ENCODE measurements around the gene DIPK1A.

DIPK1A gene

DNA sequence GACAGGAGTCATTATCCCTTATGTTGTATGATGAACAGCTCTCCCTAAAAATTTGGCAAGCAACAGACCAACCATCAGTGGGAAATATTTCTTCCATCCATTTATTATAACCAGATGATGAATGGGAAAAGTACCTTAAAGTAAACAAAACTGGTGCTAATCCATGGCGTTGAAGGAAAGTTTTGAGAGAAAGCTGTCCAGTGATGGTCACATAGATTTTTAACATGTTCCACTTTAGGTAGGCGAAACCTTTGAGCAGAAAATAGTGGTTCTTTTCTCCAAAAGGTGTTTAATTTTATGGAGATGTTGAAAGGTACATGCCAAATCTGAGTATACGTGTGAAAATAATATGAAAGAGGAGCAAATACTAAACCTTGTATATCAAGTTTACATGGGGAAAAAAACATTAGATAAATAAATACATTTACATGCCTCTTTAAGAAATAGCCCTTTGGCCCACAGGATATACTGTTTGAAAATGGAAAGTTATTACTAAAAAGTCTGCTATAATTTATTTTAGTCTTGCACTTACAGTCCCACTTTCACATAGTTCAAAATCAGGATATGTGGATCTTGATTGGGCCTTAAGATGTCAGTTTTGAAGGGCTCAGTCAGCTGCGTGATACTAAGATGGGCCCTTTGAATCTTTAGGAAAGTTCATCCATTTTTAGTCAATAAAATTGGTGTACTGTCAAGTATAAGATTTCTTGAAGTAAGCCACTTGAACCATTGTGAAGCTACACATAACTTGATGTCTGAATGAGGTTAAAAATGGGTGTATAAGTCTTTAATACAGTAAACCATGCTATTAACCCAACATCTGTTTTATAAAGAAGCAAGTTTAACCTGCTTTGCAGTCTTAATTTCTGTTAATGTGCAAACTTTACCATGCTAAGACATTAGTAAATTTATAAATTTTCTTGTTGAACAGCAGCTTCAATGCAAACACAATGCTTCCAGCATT is 118.9 kb downstream of the DIPK1A start:
- no peak for DNase-seq (ENCODE audit: low read depth in 2 of 2)

GRCh38 chr1:92840600-92840999 is 120.7 kb downstream of the DIPK1A start:
- no peak for DNase-seq (ENCODE audit: low read depth in 2 of 2)

GRCh38 chr1:92839442-92839841 is 121.8 kb downstream of the DIPK1A start:
- DNase-seq (ENCODE audit: low read depth in 2 of 2): no peak

DNA sequence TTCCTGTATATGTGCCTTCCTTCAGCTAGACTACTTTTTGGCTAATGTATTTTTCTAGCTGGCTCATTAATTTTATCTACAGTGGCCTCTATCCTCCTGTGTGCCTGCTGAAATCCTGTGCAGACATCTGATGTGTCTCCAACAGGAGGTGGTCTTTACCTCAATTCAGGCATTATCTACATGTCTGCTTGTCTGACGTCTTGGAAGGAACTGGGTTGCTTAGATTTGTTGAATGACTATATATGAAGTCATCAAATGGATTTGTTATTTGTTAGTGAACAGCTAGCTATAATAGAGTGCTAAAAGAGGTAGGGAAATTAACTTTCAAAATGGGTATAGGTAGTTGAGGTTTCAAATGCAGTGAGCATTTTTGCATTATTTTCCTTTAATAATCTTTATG is 122.7 kb downstream of the DIPK1A start:
- no peak for DNase-seq (ENCODE audit: low read depth in 2 of 2)

- no peak for DNase-seq (ENCODE audit: low read depth in 2 of 2)
Measured at GRCh38 chr1:92837062-92837461, 124.2 kb downstream of the DIPK1A start.

DNA sequence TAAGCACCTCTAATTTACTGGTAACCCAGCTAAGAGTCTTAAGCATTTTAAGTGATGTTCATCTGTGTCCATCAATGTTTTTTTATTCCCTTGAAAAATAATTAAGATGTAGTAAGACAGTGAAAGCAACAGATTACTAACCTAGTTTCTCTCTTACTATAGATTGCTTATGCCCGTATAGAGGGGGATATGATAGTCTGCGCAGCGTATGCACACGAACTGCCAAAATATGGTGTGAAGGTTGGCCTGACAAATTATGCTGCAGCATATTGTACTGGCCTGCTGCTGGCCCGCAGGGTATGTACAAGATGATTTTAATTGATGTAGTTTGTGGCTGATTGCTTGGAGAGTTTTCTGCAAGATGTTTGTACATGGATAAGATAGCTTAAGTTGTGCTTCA is 126.6 kb downstream of the DIPK1A start:
- no peak for DNase-seq (ENCODE audit: low read depth in 2 of 2)

DNA sequence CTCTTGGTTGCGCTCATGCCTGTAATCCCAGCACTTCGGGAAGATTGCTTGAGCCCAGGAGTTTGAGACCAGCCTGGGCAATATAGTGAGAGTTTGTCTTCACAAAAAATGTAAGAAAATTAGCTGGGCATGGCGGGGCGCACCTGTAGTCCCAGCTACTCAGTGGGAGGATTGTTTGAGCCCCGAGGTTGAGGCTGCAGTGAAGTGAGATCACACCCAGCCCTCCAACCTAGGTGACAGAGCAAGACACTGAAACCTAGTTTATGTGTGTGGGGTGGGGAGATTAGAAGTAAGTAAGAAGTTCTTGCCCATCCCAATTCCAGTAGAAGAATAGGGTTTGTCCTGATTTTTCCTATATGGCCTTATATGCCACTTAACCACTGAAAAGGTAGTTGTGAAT is 127.4 kb downstream of the DIPK1A start:
- no peak for DNase-seq (ENCODE audit: low read depth in 2 of 2)

DNA sequence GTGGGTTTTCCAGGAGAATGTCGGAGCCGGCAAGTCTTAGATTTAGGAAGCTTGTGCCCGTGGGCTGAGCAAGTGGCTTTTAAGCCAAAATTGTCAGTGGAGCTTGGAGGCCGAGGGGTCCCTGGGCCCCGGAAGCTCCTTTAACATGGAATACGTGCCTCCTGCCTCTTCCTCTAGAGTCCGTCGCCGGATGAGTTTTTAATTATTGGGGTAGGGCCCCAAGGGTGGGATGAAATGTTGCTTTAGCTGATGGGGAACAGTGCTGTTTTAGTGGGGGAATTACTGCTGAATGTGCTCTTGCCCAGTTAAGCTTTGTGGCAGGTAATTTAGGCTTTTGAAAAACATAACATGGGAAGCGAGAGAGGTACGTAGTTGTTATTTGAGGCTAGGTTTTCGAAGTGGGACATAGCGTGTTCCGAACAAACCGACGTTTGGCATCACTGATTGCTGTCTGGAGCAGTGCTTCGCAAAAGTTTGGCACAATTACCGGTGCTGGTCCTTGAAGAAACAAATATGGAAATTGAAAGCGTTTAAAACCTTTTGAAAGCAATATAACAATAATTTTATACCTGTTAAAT is 128.6 kb downstream of the DIPK1A start:
- DNase-seq (ENCODE audit: low read depth in 2 of 2): no peak

GRCh38 chr1:92831762-92832536 is 129.3 kb downstream of the DIPK1A start, which contains the start of gene RPL5:
RPL5 (plus strand) TSS chr1:92832040; CDS start chr1:92832115, 75 bp downstream.
- peak; percentile 96 to 97 for DNase-seq (ENCODE audit: low read depth in 2 of 2)

DNA sequence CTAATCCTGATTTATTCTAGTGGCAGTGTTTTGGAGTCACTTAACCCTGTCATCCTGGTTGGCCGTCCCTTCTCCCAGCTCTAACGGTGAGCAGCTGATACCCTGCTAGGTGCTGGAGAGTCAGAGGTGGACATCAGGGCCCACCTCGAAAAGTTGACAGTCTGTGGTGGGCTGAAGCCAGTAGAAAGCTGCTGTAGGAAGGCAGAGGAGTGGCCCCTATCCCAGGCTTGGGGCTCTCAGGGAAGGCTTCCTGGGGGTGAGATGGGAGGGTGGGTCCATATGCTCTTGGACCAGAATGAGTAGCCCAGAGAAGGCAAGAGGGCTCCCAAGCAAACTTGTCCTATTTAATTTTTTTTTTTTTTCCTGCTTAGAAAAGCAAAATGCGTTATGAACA is 129.9 kb downstream of the DIPK1A start:
- DNase-seq (ENCODE audit: low read depth in 2 of 2): no peak

- no peak for DNase-seq (ENCODE audit: low read depth in 2 of 2)
Measured at GRCh38 chr1:92826792-92827191, 134.5 kb downstream of the DIPK1A start.

GRCh38 chr1:92822879-92823278 is 138.4 kb downstream of the DIPK1A start:
- DNase-seq (ENCODE audit: low read depth in 2 of 2): no peak

- DNase-seq (ENCODE audit: low read depth in 2 of 2): no peak
Measured at GRCh38 chr1:92820551-92820950, 140.7 kb downstream of the DIPK1A start.

- DNase-seq (ENCODE audit: low read depth in 2 of 2): no peak
Measured at GRCh38 chr1:92820024-92820423, 141.2 kb downstream of the DIPK1A start.

DNA sequence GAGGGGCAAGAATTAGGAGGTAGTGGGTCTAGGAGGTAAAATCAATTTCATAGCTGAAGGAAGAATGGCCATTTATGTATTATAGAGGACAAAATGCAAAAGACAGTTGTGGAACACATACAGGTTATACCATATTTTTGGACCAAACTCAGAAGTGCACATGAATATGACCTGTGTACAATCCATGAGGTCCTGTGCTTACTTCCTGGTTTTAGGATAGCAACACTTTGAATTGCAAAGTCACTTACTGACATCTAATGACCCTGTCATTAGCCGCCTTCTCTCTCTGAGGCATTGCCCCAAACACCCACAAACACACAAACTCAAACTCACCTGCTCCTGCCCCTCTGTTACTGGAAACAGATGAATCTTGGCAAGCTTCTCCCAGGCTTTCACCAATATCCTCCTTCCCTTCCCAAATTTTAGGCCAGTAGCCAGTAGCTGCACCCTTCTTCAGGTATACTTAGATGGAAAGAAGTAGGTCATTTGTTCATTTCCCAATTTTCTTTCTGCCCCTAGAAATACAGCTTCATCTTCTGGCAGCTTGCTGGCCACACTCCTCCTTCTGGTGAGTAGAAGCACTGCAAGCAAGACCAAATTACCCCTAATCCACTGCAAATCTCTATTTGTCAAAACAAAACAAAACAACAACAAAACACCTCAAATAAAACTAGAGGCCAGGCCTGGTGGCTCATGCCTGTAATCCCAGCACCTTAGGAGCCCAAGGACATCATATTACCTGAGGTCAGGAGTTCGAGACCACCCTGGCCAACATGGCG is 143.1 kb downstream of the DIPK1A start:
- no peak for DNase-seq (ENCODE audit: low read depth in 2 of 2)

DNA sequence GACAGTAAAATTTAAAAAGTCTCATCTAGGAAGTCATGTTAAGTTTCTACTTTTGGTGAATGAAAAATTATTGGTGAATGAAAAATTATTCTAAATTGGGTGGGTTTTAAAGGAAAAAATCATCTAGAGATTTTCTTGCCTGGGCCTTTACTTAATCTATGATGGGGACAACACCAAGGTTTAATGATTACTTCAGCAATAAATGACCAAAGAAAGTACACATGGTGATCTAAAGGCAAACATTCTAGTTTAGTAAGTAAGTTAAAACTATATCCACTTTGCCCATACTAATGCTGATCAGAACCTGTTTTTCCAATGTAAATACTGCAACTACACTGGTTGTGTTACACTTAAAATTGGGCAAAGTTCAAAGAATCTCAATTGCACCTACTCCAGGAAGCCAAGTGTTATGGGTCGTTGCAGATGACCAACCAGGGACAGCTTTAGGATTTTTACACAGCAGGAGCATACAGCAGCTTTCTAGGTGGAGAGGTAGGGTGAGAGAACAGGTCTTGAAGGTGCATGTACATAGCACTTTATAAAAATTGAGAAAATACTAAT is 144.0 kb downstream of the DIPK1A start:
- no peak for DNase-seq (ENCODE audit: low read depth in 2 of 2)

GRCh38 chr1:92816732-92817131 is 144.5 kb downstream of the DIPK1A start:
- no peak for DNase-seq (ENCODE audit: low read depth in 2 of 2)

DNA sequence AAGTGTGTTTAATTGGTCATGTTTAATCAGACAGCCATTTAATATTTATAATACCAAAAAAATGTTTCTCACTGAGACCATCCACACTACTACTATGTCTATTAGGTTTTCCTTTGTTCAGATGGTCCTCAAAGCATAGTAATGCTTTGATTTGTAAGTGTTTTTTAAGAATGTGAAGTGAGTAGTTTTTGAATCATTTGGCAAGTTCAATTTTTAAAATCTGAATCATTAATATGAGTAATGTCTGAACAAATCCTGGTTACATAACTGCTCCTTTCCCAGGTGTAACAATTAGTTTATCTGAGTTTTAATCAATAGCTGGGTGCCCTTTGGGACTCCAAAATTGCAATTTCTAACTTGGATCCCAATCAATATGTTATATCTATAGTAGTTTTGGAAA is 152.9 kb downstream of the DIPK1A start:
- DNase-seq (ENCODE audit: low read depth in 2 of 2): no peak

DNA sequence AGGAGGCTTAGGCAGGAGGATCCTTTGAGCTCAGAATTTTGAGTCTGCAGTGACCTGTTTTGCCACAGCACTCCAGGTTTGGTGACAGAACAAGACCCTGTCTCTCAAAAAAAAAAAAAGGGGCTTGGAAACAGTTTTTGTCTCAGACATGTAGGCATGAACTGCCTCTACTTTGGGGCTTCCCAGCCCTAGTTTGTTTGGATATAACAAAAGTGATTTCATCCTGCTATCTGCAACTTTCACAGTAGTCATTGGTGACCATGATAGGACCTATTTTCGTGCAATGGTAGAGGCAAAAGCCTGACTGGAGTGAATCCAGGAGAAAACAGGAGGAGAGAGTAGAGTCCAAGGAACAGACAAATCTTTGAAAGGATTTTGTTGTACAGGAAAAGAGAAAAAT is 156.0 kb downstream of the DIPK1A start:
- no peak for DNase-seq (ENCODE audit: low read depth in 2 of 2)

DNA sequence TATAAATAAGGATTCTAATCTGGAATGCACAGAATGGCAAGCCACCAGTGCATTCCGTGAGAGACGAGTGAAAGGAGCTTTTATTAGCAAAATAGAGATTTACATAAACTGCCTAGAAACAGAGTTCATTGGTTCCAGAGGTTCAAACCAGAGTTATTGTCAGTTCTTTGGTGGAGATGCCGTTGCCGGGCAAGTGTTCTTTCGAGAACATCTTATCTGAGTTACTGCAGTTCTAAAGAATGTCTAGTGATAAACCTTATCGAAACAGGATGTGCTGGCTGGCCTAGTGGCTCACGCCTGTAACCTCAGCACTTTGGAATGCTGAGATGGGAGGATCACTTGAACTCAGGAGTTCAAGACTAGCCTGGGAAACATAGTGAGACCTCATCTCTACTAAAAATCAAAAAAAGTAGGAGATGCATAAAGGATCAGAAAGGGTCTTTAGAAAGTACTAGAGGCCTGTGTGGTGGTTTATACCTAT is 156.5 kb downstream of the DIPK1A start:
- no peak for DNase-seq (ENCODE audit: low read depth in 2 of 2)

All from activated CD4-positive, alpha-beta T cell treated with anti-CD3 and anti-CD28 coated beads for 24 hours (primary cell).